Smooth muscle cell (in vitro differentiated cells): Measurements from ENCODE around the gene KCNN3. TPM values are rescaled to one million over a fixed set of nuclear protein-coding genes. Genes with fewer than 3 reads are reported as not detected.

Experiments used
- DNase-seq: peaks from one replicate; lab custom pipeline; 2025; ENCODE audit not compliant: unreplicated experiment; lab: John Stamatoyannopoulos, UW
- H2AFZ ChIP-seq: fragments of 200-600 bp; sonication (generic); 2 replicates; pipeline ENCODE4 v1.6.0; 2016; ENCODE audit warnings: antibody characterized with exemption, low read depth, mild to moderate bottlenecking
- H3F3A ChIP-seq: fragments of 200-600 bp; sonication (generic); 2 replicates; pipeline ENCODE4 v1.6.0; 2017; ENCODE audit warnings: antibody characterized with exemption, low read depth
- H3K27ac ChIP-seq: fragments of 200-600 bp; sonication (generic); 2 replicates; pipeline ENCODE4 v1.5.1; 2016; ENCODE audit warnings: low read depth, mild to moderate bottlenecking
- H3K27me3 ChIP-seq: fragments of 200-600 bp; sonication (generic); 2 replicates; pipeline ENCODE4 v1.6.1; 2016; ENCODE audit warnings: low read depth, mild to moderate bottlenecking
- H3K36me3 ChIP-seq: fragments of 200-600 bp; sonication (generic); 2 replicates; pipeline ENCODE4 v1.5.1; 2016; ENCODE audit warnings: low read depth
- H3K4me1 ChIP-seq: fragments of 200-600 bp; sonication (generic); 2 replicates; pipeline ENCODE4 v1.5.1; 2016; ENCODE audit warnings: low read depth
- H3K4me2 ChIP-seq: fragments of 200-600 bp; sonication (generic); 2 replicates; pipeline ENCODE4 v1.6.0; 2016; ENCODE audit warnings: mild to moderate bottlenecking
- H3K4me3 ChIP-seq: fragments of 200-600 bp; sonication (generic); 2 replicates; pipeline ENCODE4 v1.5.1; 2016; ENCODE audit warnings: mild to moderate bottlenecking
- H3K79me2 ChIP-seq: fragments of 200-600 bp; sonication (generic); 2 replicates; pipeline ENCODE4 v1.6.0; 2016; ENCODE audit warnings: low read depth, mild to moderate bottlenecking
- H3K9ac ChIP-seq: fragments of 200-600 bp; sonication (generic); 2 replicates; pipeline ENCODE4 v1.6.0; 2016; ENCODE audit warnings: low read depth
- H3K9me3 ChIP-seq: fragments of 200-600 bp; sonication (generic); replicated peaks from 2 replicates; pipeline ENCODE4 v1.5.1; 2016; ENCODE audit warnings: low read depth
- H4K20me1 ChIP-seq: fragments of 200-600 bp; sonication (generic); 2 replicates; pipeline ENCODE4 v1.6.0; 2016; ENCODE audit warnings: low read depth
- WGBS: methylation state at CpG from one replicate; pipeline ENCODE4 v1.1.7; 2016; ENCODE audit warnings: low lambda C conversion rate; 5-methylcytosine and 5-hydroxymethylcytosine counted together
- polyA plus RNA-seq: library from polyadenylated mRNA; unstranded; fragments of >200 nt; fragmentation: Nextera tagmentation; extraction: Ambion mirVana; gene quantifications from 2 replicates; pipeline ENCODE4 v1.2.1, GENCODE V29; 2016
- total RNA-seq: library from RNA; depleted of rRNA; stranded (reverse); fragments of >200 nt; gene quantifications from 2 replicates; pipeline ENCODE4 v1.2.3, GENCODE V29; 2014
- TF ChIP-seq, protein P1 (sequence below): fragments of 200-600 bp; sonication (generic); IDR thresholded peaks from 2 replicates; pipeline ENCODE4 v1.5.1; 2017; ENCODE audit warnings: borderline replicate concordance, mild to moderate bottlenecking, antibody characterized with exemption; ENCODE audit not compliant: insufficient read depth, poor library complexity, severe bottlenecking

Gene KCNN3
- total and polyA plus RNA-seq, 2 experiments from 2014 or later: 0.18 to 0.77 TPM

GRCh38 chr1:154871374-154871773, 1.3 kb upstream of the KCNN3 start:
- Histone ChIP-seq H3K36me3 (no peaks in the 10 kb centered on the region), H2AFZ (no peak overlapping the region), H3K9me3 (no peaks in the 10 kb centered on the region), H3K4me3 (no peak overlapping the region), H3F3A (peaks cover 3% of the 10 kb centered on the region), H3K4me1 (peaks cover 25% of the 10 kb centered on the region), H3K9ac (no peak overlapping the region), H3K27ac (no peak overlapping the region), H3K4me2 (no peak overlapping the region), H3K79me2 (no peaks in the 10 kb centered on the region), H3K27me3 (peaks cover 26% of the 10 kb centered on the region), H4K20me1 (no peaks in the 10 kb centered on the region)
- TF ChIP-seq, protein P1, sequence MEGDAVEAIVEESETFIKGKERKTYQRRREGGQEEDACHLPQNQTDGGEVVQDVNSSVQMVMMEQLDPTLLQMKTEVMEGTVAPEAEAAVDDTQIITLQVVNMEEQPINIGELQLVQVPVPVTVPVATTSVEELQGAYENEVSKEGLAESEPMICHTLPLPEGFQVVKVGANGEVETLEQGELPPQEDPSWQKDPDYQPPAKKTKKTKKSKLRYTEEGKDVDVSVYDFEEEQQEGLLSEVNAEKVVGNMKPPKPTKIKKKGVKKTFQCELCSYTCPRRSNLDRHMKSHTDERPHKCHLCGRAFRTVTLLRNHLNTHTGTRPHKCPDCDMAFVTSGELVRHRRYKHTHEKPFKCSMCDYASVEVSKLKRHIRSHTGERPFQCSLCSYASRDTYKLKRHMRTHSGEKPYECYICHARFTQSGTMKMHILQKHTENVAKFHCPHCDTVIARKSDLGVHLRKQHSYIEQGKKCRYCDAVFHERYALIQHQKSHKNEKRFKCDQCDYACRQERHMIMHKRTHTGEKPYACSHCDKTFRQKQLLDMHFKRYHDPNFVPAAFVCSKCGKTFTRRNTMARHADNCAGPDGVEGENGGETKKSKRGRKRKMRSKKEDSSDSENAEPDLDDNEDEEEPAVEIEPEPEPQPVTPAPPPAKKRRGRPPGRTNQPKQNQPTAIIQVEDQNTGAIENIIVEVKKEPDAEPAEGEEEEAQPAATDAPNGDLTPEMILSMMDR: no peak
- no peak for DNase-seq
- WGBS: 75% methylated on average over 1 of the region's 1 CpG

DNA sequence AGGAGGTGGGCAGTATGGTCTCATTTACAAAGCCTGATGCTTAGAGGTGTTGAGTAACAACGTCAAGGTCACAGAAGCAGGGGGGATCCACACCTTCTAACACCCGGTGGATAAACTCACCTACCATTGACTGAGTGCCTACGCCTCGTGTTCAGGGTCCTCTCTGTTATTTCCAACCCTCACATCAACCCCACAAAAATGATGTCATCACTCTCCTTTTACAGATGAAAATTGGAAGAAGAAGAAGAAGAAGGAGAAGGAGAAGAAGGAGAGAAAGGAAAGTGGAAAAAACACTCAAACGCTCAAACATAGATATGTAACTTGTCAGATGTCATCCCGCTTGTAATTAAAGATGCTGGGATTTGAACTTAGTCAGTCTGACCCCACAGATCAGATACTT, 653 bp upstream of the KCNN3 start:
- Histone ChIP-seq H3K4me3 (no peak overlapping the region), H4K20me1 (no peaks in the 10 kb centered on the region), H3K9me3 (no peaks in the 10 kb centered on the region), H2AFZ (no peak overlapping the region), H3K79me2 (no peaks in the 10 kb centered on the region), H3F3A (peaks cover 6% of the 10 kb centered on the region), H3K27ac (no peak overlapping the region), H3K9ac (no peak overlapping the region), H3K36me3 (no peaks in the 10 kb centered on the region), H3K4me1 (peaks cover 27% of the 10 kb centered on the region), H3K27me3 (peaks cover 21% of the 10 kb centered on the region), H3K4me2 (no peak overlapping the region)
- DNase-seq: no peak
- WGBS: 83% methylated on average over 6 of the region's 6 CpGs
- TF ChIP-seq, protein P1: no peak

GRCh38 chr1:154869351-154870114, 548 bp downstream of the KCNN3 start:
- no peaks in the 10 kb centered on the region for H4K20me1 ChIP-seq
- H2AFZ ChIP-seq: no peak overlapping the region
- H3F3A ChIP-seq: peaks cover 6% of the 10 kb centered on the region
- H3K27ac ChIP-seq: no peak overlapping the region
- H3K4me1 ChIP-seq: peaks cover 27% of the 10 kb centered on the region
- no peaks in the 10 kb centered on the region for H3K9me3 ChIP-seq
- H3K27me3 ChIP-seq: peaks cover 16% of the 10 kb centered on the region
- H3K79me2 ChIP-seq: no peaks in the 10 kb centered on the region
- peak overlapping the region; percentile 23 for H3K4me3 ChIP-seq
- no peaks in the 10 kb centered on the region for H3K36me3 ChIP-seq
- no peak overlapping the region for H3K9ac ChIP-seq
- 70% methylated on average over 26 of the region's 26 CpGs for WGBS
- TF ChIP-seq, protein P1: no peak
- no peak for DNase-seq
- peak overlapping the region; percentile 80 for H3K4me2 ChIP-seq
